HUES64 (cell line): ENCODE data around the gene CTNNA2.

Source experiments
- H3K27ac ChIP-seq: 2 replicates; pipeline ENCODE4 v1.7.0; 2013; ENCODE audit warnings: low read depth, low read length, inconsistent platforms
- H3K27me3 ChIP-seq: 2 replicates; pipeline ENCODE4 v1.6.1; 2013; ENCODE audit warnings: mild to moderate bottlenecking, low read length; ENCODE audit not compliant: insufficient read depth
- H3K36me3 ChIP-seq: 2 replicates; pipeline ENCODE4 v1.6.1; 2013; ENCODE audit warnings: mild to moderate bottlenecking, low read length; ENCODE audit not compliant: insufficient read depth
- H3K4me1 ChIP-seq: 2 replicates; pipeline ENCODE4 v1.6.1; 2013; ENCODE audit warnings: mild to moderate bottlenecking, low read length, moderate library complexity; ENCODE audit not compliant: insufficient read depth
- H3K4me3 ChIP-seq: 2 replicates; pipeline ENCODE4 v1.5.1; 2013; ENCODE audit warnings: mild to moderate bottlenecking, low read length, moderate library complexity
- H3K9ac ChIP-seq: 2 replicates; pipeline ENCODE4 v1.6.1; 2013; ENCODE audit warnings: mild to moderate bottlenecking, low read depth, low read length
- H3K9me3 ChIP-seq: 2 replicates; pipeline ENCODE4 v1.6.1; 2013; ENCODE audit warnings: low read depth, low read length; ENCODE audit not compliant: insufficient read depth
- WGBS: fragments of 150-250, 120-280 bp; methylation state at CpG from one replicate; pipeline ENCODE4 v1.1.7; 2013; ENCODE audit warnings: missing lambda C conversion rate; 5-methylcytosine and 5-hydroxymethylcytosine counted together

Gene CTNNA2

GRCh38 chr2:79830501-79830900, 317.6 kb downstream of the CTNNA2 start:
- Histone ChIP-seq H3K36me3 (no peaks in the 10 kb centered on the region), H3K27me3 (no peaks in the 10 kb centered on the region), H3K4me3 (no peak overlapping the region), H3K9ac (no peak overlapping the region), H3K27ac (no peak overlapping the region), H3K4me1 (peaks cover 50% of the 10 kb centered on the region), H3K9me3 (no peaks in the 10 kb centered on the region)
- WGBS: 94% methylated on average over 7 of the region's 7 CpGs

- Histone ChIP-seq H3K4me1 (peaks cover 50% of the 10 kb centered on the region), H3K27ac (peak overlapping the region; percentile 90), H3K9me3 (no peaks in the 10 kb centered on the region), H3K27me3 (no peaks in the 10 kb centered on the region), H3K9ac (peak overlapping the region; percentile 52), H3K4me3 (no peak overlapping the region), H3K36me3 (no peaks in the 10 kb centered on the region)
- WGBS: 92% methylated on average over 2 of the region's 3 CpGs
Measured at GRCh38 chr2:79831961-79832360, 319.1 kb downstream of the CTNNA2 start.

- H3K9ac ChIP-seq: peak overlapping the region; percentile 52
- H3K27ac ChIP-seq: peak overlapping the region; percentile 90
- H3K27me3 ChIP-seq: no peaks in the 10 kb centered on the region
- 61% methylated on average over 6 of the region's 6 CpGs for WGBS
- no peak overlapping the region for H3K4me3 ChIP-seq
- H3K4me1 ChIP-seq: peaks cover 50% of the 10 kb centered on the region
- no peaks in the 10 kb centered on the region for H3K36me3 ChIP-seq
- no peaks in the 10 kb centered on the region for H3K9me3 ChIP-seq
Measured at GRCh38 chr2:79832511-79833234, 319.8 kb downstream of the CTNNA2 start.

DNA sequence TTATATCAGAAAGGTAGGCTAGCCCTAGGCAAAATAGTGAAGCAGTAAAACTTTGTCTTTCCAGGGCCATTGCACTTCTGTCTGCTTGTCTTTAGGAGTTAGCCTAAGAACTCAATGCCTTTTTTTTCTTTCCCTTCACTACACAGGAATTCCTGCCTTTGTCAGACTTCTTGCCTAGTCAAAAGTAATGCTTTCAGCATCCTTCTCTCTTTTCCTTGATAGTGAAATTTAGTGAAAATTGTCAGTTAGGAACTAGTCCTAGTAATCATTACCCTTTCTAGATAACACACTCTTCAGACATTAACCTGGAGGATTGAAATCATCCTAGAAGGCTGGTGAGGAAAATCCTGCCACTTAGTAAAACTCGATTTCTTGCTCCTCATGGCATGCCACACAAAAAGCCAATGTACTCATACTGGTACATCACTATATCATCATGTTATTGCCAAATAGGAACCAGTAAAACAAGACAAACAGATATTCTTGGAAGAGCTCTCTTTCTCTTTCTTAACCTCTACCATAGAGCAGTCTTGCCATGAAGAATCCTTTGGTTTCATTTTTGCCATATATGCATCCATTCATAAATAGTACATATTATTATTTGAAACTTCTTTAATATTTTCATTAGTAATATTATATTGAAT, 320.5 kb downstream of the CTNNA2 start:
- WGBS: 79% methylated on average over 1 of the region's 1 CpG
- H3K36me3 ChIP-seq: no peaks in the 10 kb centered on the region
- H3K4me3 ChIP-seq: no peak overlapping the region
- peak overlapping the region; percentile 52 for H3K9ac ChIP-seq
- H3K27me3 ChIP-seq: no peaks in the 10 kb centered on the region
- no peaks in the 10 kb centered on the region for H3K9me3 ChIP-seq
- peaks cover 49% of the 10 kb centered on the region for H3K4me1 ChIP-seq
- peak overlapping the region; percentile 90 for H3K27ac ChIP-seq

DNA sequence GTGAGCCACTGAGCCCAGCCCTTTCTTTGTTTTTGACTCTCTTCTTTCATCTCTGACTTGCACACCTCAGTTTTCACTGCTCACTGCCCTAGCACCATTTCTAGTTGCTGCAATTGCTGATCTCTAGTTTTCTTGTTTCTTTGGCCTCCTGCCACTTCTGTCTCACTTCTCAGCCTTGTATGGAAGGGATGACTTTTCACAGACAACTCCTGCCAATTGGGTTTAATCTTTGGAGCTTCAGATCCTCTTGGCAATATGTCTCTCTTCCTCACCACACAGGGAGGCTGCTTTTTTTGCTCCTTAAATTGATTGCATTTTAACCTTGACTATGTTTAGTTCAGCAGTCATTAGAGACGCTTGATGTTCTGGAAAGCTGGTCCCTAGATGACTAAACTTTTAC, 323.1 kb downstream of the CTNNA2 start:
- no peaks in the 10 kb centered on the region for H3K27me3 ChIP-seq
- no peaks in the 10 kb centered on the region for H3K9me3 ChIP-seq
- no peak overlapping the region for H3K27ac ChIP-seq
- no peaks in the 10 kb centered on the region for H3K36me3 ChIP-seq
- 87% methylated on average over 1 of the region's 1 CpG for WGBS
- peaks cover 38% of the 10 kb centered on the region for H3K4me1 ChIP-seq
- no peak overlapping the region for H3K4me3 ChIP-seq
- no peak overlapping the region for H3K9ac ChIP-seq

DNA sequence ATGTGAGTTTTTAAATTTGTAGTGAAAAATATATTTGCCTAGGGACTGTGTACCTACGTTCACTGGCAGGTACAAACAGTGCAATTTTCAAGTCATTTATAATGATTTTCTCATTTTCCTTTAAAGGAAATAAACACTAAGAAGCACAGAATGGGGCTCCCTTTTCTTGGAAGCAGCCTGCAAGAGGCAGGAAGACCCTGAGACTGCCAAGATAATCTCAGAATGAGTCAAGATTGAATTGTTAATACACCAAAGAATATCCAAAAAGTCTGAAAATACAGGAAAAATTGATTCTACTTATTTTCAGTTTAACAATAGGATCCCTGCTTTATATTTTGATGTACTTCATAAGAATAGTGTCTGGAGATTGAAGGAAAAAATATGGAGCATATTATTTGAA, 331.2 kb downstream of the CTNNA2 start:
- Histone ChIP-seq H3K27ac (no peak overlapping the region), H3K4me1 (peaks cover 44% of the 10 kb centered on the region), H3K27me3 (no peaks in the 10 kb centered on the region), H3K9ac (no peak overlapping the region), H3K4me3 (no peak overlapping the region), H3K9me3 (no peaks in the 10 kb centered on the region), H3K36me3 (no peaks in the 10 kb centered on the region)
- WGBS: 77% methylated on average over 1 of the region's 1 CpG

- no peak overlapping the region for H3K27ac ChIP-seq
- peaks cover 52% of the 10 kb centered on the region for H3K4me1 ChIP-seq
- H3K9ac ChIP-seq: no peak overlapping the region
- 96% methylated on average over 1 of the region's 1 CpG for WGBS
- no peaks in the 10 kb centered on the region for H3K9me3 ChIP-seq
- H3K36me3 ChIP-seq: no peaks in the 10 kb centered on the region
- no peaks in the 10 kb centered on the region for H3K27me3 ChIP-seq
- no peak overlapping the region for H3K4me3 ChIP-seq
Measured at GRCh38 chr2:79846878-79847277, 334.0 kb downstream of the CTNNA2 start.

DNA sequence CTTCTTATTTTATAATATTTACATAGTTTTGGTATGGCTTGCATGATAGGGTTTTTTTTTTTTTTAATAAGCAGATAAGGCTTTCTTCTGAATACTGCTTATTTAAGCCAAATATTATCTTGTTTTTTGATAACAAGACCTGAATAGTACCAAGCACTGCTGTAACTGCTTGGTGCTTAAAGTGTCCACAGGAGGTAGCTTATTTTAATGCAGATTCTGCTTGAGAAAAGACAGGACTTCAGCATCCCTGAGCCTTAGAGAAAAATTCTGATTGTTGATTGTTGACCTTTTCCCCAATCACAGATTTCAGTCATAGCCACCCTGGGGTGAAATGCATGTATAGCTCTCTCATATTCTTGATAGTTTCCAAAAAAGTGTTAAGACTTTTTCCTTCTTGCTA, 336.4 kb downstream of the CTNNA2 start:
- H3K36me3 ChIP-seq: no peaks in the 10 kb centered on the region
- no peak overlapping the region for H3K4me3 ChIP-seq
- no peak overlapping the region; the same call in 1 of the 2 replicates for H3K27ac ChIP-seq
- peaks cover 37% of the 10 kb centered on the region for H3K4me1 ChIP-seq
- no peaks in the 10 kb centered on the region for H3K9me3 ChIP-seq
- no peaks in the 10 kb centered on the region for H3K27me3 ChIP-seq
- no peak overlapping the region for H3K9ac ChIP-seq

DNA sequence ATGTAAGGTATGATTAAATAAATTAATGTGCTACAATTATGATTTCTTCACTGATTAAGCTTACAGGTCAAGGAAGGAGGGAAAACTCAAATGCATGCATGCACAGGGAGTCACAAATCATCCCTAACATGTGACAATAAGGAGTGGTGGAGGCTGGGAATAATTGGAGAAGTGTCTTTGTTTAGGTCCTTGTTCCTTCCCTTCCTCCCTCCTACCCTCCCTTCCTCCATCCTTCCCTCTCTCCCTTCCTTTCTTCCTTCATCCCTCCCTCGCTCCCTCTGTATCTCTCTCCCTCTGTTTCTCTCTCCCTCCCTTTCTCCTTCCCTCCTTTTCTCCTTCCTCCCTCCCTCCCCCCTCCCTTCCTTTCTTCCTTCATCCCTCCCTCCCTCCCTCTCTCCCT, 337.1 kb downstream of the CTNNA2 start:
- peaks cover 34% of the 10 kb centered on the region for H3K4me1 ChIP-seq
- WGBS: 87% methylated on average over 1 of the region's 1 CpG
- no peaks in the 10 kb centered on the region for H3K27me3 ChIP-seq
- H3K36me3 ChIP-seq: no peaks in the 10 kb centered on the region
- no peaks in the 10 kb centered on the region for H3K9me3 ChIP-seq
- no peak overlapping the region for H3K9ac ChIP-seq
- H3K27ac ChIP-seq: no peak overlapping the region
- no peak overlapping the region for H3K4me3 ChIP-seq

DNA sequence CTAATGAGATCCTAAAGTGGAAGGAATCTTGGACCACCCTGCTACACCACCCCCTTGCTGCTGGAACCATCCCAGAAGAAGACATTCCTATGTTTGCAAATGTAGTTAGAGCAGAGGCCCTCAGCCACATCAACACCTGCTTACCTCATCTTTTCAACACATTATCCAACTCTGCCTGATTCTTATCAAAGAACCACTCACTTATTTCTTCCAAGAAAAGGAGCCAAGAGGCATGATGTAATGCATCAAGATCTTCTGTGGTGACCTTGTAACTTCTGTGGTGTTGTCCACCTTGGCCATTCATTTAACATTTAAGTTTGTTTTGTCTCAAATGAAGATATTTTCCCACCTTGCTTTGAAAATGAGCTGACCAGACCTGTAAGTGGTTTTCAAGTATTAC, 338.1 kb downstream of the CTNNA2 start:
- Histone ChIP-seq H3K9me3 (no peaks in the 10 kb centered on the region), H3K27me3 (no peaks in the 10 kb centered on the region), H3K36me3 (no peaks in the 10 kb centered on the region), H3K4me3 (no peak overlapping the region), H3K27ac (no peak overlapping the region), H3K9ac (no peak overlapping the region), H3K4me1 (peaks cover 26% of the 10 kb centered on the region)

DNA sequence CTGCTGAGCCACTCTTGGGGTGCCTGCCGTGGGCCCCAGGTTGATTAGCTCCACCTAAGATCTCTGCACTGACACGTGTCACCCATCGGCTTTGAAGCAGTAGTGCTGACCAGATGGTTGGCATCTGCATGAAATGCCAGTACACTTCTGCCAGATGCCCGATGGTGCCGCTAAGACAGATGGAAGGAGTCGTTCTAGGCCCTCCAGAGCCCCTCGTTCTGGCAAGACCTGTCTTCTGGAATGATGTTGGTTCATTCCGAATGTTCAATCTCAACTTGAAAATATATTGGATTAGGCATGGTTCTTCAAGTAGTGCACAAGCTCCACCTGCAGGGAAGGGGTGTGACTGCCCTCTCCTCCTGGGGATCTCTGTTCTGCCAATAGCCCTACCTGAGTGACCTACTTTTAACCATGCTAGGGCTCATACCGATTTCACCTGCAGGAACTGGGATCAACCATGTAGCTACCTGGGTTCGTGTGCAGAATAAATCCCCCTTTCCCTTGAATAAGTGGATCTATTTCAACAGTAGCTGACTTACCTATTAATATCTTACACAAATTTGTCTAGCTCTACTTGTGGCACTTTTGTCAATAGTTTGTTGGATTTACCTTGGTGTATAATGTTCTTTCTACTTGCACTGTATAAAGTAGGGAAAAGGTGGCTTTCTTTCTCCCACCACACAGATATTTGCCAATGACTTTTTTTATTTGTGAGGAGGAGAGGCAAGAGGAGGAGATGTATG, 342.6 kb downstream of the CTNNA2 start:
- WGBS: 86% methylated on average over 10 of the region's 10 CpGs
- H3K36me3 ChIP-seq: no peaks in the 10 kb centered on the region
- H3K4me1 ChIP-seq: peaks cover 5% of the 10 kb centered on the region; the same call in 1 of the 2 replicates
- no peak overlapping the region for H3K9ac ChIP-seq
- H3K9me3 ChIP-seq: no peaks in the 10 kb centered on the region
- no peaks in the 10 kb centered on the region for H3K27me3 ChIP-seq
- H3K27ac ChIP-seq: no peak overlapping the region
- H3K4me3 ChIP-seq: no peak overlapping the region
